Heart left ventricle (tissue), 13 donors: Measurements from ENCODE around the gene EFR3B.

ENCODE experiments used
- POLR2A ChIP-seq, 2 donors: fragments of 450-650 bp; IDR thresholded peaks; one replicate each; pipeline ENCODE4 v1.6.1; 2017; ENCODE audit warnings: antibody characterized with exemption in 2 of 2, mild to moderate bottlenecking in 2 of 2, moderate library complexity in 2 of 2
- TF ChIP-seq, protein P1 (sequence below), 12 donors: fragments of 200-600 bp; sonication (generic) in 4 of 12; IDR thresholded peaks; one replicate each; pipeline versions ENCODE4 v1.5.0 to v1.8.0; 2018 to 2022; ENCODE audit warnings: antibody characterized with exemption in 12 of 12, mild to moderate bottlenecking in 5 of 12
- donor health status: ischemic (EF 13 %, LVEDD 7.1; RV severe dilation, severe dysfunction).
- donor health status: DM: no; HTN: yes; CAD: no.
- donor health status: DM: no; HTN: no; CAD: no.
- donor health status: ischemic (EF 25% LVEDD 6.9; RV normal size, moderate dysfunction).
- donor health status: ischemic (EF 25% LVEDD 5.7; RV mildly dilated, moderate dysfunction).
- donor health status: ischemic (EF 35%, LVEDD 5.7; RV mildly dilated, moderate dysfunction).
- donor health status: nonischemic (EF 11% LVEDD 7.7; RV severe dilation, severe dysfunction).
- donor health status: DM: yes; HTN: yes; CAD: no.
- donor health status: PGD.
- donor health status: ischemic (EF 29% LVEDD 5.4; RV normal size, mild dysfunction).
- donor health status: nonischemic (EF 23%, LVEDD 6.1; RV moderate dilation, normal function).

DNA sequence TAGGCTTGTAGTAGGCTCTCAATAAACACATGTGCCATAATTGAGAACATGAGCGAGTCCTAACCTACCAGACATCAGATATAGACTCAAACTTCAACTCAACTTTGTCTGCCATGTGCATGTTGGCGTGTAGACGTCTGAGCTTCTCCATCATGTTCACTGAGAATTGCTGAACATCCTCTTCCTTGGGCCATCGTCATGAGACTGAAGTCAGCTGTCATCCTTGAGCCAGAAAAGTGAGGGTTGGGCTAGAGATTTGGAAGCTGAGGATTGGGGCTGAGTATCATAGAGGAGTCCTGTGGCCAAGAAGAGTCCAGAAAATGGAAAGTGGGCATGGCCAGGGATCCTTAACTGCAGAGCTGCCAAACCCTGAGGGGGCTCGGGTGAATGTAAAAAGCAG, 7.8 kb upstream of the EFR3B start:
- TF ChIP-seq, protein P1, sequence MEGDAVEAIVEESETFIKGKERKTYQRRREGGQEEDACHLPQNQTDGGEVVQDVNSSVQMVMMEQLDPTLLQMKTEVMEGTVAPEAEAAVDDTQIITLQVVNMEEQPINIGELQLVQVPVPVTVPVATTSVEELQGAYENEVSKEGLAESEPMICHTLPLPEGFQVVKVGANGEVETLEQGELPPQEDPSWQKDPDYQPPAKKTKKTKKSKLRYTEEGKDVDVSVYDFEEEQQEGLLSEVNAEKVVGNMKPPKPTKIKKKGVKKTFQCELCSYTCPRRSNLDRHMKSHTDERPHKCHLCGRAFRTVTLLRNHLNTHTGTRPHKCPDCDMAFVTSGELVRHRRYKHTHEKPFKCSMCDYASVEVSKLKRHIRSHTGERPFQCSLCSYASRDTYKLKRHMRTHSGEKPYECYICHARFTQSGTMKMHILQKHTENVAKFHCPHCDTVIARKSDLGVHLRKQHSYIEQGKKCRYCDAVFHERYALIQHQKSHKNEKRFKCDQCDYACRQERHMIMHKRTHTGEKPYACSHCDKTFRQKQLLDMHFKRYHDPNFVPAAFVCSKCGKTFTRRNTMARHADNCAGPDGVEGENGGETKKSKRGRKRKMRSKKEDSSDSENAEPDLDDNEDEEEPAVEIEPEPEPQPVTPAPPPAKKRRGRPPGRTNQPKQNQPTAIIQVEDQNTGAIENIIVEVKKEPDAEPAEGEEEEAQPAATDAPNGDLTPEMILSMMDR (IDR thresholded peaks at IDR 0.05), result no peak
- TF ChIP-seq POLR2A (IDR thresholded peaks at IDR 0.05), result no peak
